GM21717 (cell line): ENCODE results near the gene EGR4.
"Not testable (repeated sequence)": the region's sequence is repeated elsewhere in the genome, so short reads cannot be mapped to it uniquely, and the experiment has no call there.

Experiments
- ATAC-seq: cut with Tn5 transposase; IDR thresholded peaks from one replicate; pipeline ENCODE4 v1.9.1; 2021; ENCODE audit warnings: mild to moderate bottlenecking, moderate library complexity; ENCODE audit not compliant: unreplicated experiment

Gene EGR4

GRCh38 chr2:73264332-73264606, 29.1 kb downstream of the EGR4 start:
- no peak for ATAC-seq

- ATAC-seq = no peak
Measured at GRCh38 chr2:73263540-73264331, 29.6 kb downstream of the EGR4 start.

GRCh38 chr2:73262691-73263429, 30.5 kb downstream of the EGR4 start:
- ATAC-seq = not testable (repeated sequence)

GRCh38 chr2:73262108-73262651, 31.2 kb downstream of the EGR4 start:
- ATAC-seq = no peak

GRCh38 chr2:73260338-73260984, 32.9 kb downstream of the EGR4 start:
- no peak for ATAC-seq

GRCh38 chr2:73259704-73260337, 33.5 kb downstream of the EGR4 start:
- no peak for ATAC-seq

- ATAC-seq = no peak
Measured at GRCh38 chr2:73259276-73259675, 34.1 kb downstream of the EGR4 start.

- ATAC-seq = no peak
Measured at GRCh38 chr2:73258913-73259215, 34.5 kb downstream of the EGR4 start.

- no peak for ATAC-seq
Measured at GRCh38 chr2:73258186-73258912, 35.0 kb downstream of the EGR4 start.

- ATAC-seq = no peak
Measured at GRCh38 chr2:73257425-73258125, 35.8 kb downstream of the EGR4 start.

- ATAC-seq = no peak
Measured at GRCh38 chr2:73257021-73257420, 36.3 kb downstream of the EGR4 start.

- no peak for ATAC-seq
Measured at GRCh38 chr2:73256618-73256922, 36.8 kb downstream of the EGR4 start.

- no peak for ATAC-seq
Measured at GRCh38 chr2:73255907-73256617, 37.3 kb downstream of the EGR4 start.

GRCh38 chr2:73255007-73255644, 38.2 kb downstream of the EGR4 start:
- no peak for ATAC-seq

- ATAC-seq = no peak
Measured at GRCh38 chr2:73254343-73255006, 38.9 kb downstream of the EGR4 start.

- no peak for ATAC-seq
Measured at GRCh38 chr2:73253901-73254300, 39.4 kb downstream of the EGR4 start.

GRCh38 chr2:73253400-73253799, 39.9 kb downstream of the EGR4 start:
- ATAC-seq = no peak

GRCh38 chr2:73252238-73253027, 40.9 kb downstream of the EGR4 start:
- no peak for ATAC-seq
